GM21360 (cell line): ENCODE results near the gene RPL19.
A peak's percentile ranks its signal among the peaks of the same experiment; 100 is the strongest.
"Not testable (repeated sequence)": the region's sequence is repeated elsewhere in the genome, so short reads cannot be mapped to it uniquely, and the experiment has no call there.

ENCODE experiments used
- ATAC-seq: cut with Tn5 transposase; IDR thresholded peaks from one replicate; pipeline ENCODE4 v1.9.1; 2021; ENCODE audit warnings: mild to moderate bottlenecking, moderate library complexity; ENCODE audit not compliant: unreplicated experiment

The RPL19 gene

DNA sequence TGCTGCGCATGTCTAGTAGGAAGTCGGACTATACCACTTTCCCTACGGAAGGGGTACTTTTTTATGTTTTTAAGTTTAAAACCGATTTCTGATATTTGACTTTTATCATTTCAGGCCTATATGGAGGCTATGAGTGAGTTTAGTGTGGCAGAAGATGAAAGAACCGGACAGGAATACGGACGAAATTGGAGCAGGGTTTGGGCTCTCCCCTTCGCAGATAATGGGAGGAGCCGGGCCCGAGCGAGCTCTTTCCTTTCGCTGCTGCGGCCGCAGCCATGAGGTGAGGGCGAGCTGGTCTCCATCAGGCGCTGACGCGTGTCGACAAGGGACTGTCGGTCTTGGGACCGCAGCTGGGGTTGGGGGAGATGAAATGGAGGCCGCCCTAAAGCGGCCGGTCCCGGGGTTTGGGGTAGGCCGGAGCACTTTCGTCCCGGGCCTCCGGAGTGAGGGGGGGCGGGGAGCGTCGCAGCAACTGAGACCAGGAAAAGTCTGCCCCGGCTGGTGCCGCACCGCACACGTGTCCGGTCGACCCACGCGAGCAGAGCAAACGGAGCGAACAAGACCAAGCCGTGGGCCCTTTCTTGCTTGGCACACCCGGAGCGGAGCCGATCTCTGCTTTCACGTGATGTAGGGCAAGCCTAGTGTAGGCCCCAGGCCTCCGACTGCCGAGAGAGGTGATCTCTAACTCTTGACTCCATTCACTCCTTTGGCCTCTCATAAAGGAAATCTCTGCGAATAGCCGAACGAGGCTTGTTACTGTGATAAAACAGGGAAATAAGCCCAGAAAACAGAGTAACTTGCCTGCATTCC, at the start of gene RPL19:
TSS of gene RPL19 (plus strand) at position 214 of the 810 bp plus-strand sequence. CDS start at position 276, 62 bp downstream.
- ATAC-seq: peak; percentile 47

DNA sequence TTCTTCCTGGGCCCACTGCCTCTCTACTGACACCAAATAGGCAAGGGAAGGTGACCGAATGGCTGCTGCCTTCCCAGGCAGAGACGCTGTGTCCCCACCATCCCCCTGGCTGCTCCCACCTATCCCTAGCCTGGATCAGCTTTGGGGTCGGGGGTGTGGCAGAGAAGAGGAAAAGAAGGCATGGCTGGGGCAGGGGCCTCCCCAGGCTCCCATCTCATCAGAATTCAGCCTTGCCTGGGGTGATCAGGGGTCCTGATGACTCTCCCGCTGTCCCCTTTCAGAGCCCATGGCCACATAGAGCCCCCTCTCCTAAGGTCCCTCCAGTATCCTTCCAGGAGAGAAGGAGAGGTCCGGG, 49.3 kb upstream of the RPL19 start:
- no peak for ATAC-seq

DNA sequence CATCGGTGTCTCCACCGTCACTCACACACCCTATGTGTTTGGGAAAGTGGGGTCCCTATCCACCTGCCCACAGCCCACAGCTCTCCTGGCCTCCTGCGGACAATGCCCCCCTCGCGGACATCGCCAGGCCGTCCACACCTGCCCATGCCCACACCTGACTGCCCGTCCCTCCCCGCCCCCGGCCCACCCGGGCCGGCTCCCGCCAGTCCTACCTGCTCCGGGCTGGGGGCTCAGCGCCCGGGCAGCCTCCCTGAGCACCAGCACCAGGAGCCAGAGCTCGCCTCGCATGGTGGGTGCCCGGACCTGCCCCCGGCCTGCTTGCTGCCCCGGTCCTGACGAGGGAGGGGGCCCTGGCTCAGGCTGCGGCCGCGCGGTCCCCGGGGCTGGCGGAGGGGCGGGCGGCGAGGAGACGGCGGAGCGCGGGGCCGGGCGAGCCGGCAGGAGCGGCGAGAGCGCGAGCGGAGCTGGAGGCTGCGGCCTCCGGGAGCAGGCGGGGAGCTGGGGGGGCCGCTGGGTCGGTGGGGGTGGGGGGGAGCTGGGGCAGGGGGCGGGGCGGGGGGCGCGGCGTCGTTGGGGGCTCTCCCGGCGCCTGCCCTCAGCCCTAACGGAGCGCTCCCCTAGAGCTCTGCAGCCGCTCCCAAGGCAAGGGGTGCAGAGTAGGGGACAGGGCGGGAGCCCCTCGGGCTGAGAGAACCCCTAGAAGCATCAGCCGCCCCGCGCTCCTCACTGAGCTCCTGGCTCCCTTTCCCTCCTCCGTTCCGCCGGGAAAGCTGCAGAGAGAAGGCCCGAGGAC, 48.7 kb upstream of the RPL19 start, which contains the start of gene PLXDC1:
TSS of gene PLXDC1 (minus strand) at position 488 of the 793 bp plus-strand sequence. CDS start at position 288, 200 bp downstream.
- ATAC-seq: no peak

DNA sequence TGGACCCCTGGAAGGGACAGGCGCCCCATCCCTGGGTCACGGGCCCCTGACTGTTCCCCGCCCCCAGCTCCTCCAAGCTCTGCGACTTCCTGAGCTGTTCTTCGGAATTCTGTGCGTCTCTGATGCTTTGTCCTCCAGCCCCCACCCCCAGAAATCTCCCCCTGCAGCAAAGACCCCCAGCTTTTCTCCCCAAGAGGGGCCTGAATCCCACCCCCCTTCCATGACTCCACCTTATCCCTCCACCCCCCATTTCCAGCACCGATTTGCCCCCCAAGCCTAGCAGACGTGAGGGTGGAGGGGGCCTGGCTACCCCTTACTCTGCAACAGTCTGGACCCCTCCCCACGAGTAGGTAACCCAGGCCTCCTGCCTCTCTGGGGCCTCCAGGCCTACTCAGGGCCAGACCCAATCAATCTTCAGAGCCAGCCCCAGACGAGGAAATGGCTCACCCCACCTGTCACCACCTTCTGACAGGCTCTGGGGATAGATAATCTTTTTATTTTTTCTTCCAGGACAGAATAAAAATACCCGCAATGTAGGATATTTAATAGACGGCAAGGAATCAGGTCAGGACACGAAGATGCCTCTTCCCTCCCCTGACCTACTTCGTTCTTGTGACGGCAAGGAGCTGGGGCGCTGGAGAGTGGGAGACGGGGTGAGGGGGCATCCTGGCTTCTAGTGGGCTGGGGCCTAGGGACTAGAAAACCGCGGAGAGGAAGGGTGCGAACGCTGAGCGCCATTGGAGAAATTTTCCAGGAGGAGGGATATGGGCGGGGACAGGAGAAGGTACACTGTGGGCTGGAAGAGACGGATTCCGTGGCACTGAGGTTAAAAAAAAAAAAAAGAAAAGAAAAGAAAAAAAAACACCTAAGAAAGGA, 47.9 kb upstream of the RPL19 start:
- ATAC-seq: no peak

DNA sequence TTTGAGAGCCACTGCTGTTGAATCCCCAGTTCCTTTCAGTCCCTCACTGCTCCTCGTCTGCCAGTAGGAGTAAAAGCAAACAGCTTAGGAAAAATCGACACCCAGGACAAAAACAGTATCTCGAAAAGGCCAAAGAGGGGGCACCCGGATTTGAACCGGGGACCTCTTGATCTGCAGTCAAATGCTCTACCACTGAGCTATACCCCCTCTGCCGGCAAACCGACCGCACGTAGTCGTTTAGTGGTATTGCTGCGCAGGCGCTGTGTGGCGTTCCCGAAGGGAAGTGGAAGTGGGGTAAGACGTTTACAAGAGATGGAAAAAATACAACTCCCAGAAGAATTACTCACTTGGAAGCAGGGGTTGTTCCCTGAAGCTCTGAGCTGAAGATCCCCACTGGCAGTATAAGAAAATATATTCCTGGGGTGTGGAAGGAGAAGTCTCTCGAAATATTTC, 46.5 kb upstream of the RPL19 start:
- ATAC-seq: peak; percentile 40

DNA sequence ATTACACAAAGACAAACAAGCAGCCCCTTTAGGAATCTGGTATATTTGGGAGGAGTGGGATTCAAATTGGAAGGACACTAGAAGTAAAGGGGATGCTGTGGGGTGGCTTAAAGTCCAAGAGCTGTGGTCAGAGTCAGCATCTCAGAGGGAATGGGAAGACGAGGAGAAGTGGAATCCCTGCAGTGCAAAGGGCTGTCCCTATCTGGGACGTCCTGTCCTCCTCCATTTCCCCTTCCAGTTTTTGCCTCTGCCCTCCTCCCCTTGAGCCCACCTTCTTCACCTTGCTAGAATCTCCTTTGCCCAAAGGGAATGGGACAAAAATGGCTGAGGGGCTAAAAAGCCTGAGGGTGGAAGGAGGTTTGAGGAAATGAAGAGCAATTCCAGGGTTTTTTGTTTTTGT, 44.4 kb upstream of the RPL19 start:
- ATAC-seq: no peak

DNA sequence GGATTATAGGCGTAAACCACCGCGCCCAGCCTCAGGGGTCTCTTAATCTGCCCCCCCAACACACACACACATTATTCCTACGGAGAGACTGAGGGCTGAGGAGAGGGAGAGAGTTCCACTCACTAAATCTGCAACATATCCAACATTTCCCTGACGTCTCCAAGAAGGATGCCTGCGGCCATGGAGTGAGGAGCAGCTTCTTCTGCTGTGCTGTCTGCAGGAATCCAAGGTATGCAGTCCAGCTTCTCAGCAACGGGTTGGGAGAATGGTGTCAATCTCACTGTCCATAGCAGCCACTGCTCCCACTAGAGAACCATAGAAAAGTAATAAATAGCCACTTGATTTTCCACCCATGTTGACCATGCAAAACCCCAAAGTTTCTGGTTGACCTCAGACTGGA, 43.6 kb upstream of the RPL19 start:
- no peak for ATAC-seq

DNA sequence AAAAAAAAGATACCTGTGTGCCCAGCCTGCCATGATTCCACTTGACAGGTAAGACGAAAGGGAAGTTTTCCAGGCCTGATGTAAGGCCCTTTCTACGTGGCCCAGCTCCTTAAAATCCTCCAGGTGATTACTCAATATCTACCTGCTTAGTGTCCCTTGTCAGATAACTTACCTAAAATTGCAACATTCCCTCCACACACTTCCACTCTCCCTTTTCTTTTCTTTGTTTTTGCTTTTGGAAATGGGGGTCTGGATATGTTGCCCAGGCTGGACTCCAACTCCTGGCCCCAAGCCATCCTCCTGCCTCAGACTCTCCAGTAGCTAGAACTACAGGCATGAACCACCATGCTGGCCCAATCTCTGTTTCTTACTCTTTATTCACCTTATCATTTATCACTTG, 41.5 kb upstream of the RPL19 start:
- no peak for ATAC-seq

DNA sequence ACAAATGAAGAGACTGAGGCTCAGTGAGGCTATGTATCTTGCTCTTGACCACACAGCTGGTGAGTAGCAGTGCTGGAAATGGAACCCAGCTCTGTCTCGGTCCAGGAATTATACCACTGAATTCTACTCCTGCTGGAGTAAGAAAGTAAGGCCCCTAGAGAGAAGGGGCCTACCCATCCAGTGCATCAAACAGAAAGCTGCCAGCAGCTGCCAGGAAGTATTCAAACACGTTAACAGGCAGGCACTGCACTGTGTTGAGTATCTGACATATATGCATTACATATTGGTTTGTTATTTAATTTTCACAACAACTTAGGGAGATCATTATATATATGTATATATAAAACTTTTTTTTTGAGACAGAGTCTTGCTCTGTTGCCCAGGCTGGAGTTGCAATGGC, 38.1 kb upstream of the RPL19 start:
- no peak for ATAC-seq

DNA sequence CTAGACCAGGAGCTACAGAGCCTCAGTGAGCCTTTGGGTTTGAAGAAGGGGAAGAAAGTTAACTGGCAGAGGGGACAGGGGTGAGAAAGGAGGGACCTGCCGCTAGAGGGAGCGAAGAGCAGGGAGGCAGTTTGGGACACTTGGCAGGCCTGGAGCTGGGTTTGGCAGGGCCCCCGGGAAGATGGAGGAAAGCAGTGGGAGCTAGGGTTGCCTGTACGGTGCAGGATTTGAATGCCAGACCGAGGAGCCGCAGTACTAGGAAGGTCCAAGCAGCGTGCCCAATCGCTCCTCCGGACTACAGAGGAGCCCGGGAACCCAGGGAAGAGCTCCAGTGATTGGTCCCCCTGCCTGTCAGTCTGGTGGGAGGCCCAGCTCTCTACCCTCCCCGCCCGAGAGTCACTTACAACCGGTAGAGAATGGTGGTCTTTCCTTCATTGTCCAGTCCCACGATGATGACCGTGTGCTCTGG, 35.4 kb upstream of the RPL19 start:
- ATAC-seq: no peak

DNA sequence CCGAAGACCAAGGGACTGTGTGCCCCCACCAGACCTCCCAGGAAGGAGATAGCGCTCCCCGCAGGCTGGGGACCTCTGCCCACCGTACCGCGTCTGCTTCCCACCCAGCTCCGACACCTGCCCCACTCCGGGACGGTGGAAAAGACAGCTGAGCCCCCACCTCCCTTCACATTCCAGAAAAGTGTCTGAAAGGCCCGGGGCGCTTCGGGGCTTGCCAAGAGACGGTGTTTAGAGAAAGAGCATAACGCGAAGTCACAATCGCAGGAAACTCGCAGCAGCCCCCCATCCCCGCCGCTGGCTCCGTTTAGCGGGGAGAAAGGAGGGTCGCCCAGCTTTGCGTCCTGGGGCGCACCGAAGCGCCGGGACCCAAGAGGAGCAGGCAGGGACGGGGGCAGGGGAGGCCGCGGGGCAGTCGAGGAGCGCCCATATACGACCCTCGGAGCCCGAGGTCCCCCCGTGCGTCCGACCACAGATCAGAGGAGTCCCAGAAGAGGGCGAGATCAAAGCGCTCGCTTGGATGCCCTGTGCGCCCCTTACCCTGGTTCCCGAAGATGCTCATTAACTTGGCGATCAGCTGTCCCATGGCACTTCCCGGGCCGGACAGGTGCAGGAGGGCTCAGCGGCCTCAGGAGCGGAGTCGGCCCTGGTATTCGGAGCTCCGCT, 34.8 kb upstream of the RPL19 start:
- ATAC-seq: no peak

DNA sequence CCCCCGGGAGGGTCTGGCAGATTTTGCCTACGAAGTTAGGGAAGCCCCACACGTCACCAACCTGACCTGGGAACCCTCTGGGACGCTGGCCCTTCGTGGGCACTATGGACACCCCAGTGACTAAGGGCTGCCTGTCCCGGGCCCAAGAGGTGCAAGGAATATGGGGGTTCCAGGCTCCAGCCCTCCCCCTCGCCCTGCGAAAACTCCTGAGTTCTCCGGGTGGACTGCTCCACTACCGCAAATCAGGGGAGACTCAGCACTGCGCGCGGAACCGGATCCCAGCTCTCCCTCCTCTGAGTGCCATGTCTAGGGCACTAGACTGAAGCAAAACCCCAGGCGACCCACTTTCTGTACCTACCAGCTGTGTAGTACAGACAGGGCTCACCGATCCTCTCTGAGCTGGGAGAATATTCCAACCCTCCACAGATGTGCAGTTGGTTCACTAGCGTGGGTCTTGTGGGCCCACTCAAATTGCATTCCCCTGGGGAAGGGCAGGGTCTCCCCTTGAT, 34.2 kb upstream of the RPL19 start, which contains the start of gene ARL5C:
TSS of gene ARL5C (minus strand) at position 321 of the 509 bp plus-strand sequence. CDS start 401 bp downstream, outside the sequence.
- no peak for ATAC-seq

DNA sequence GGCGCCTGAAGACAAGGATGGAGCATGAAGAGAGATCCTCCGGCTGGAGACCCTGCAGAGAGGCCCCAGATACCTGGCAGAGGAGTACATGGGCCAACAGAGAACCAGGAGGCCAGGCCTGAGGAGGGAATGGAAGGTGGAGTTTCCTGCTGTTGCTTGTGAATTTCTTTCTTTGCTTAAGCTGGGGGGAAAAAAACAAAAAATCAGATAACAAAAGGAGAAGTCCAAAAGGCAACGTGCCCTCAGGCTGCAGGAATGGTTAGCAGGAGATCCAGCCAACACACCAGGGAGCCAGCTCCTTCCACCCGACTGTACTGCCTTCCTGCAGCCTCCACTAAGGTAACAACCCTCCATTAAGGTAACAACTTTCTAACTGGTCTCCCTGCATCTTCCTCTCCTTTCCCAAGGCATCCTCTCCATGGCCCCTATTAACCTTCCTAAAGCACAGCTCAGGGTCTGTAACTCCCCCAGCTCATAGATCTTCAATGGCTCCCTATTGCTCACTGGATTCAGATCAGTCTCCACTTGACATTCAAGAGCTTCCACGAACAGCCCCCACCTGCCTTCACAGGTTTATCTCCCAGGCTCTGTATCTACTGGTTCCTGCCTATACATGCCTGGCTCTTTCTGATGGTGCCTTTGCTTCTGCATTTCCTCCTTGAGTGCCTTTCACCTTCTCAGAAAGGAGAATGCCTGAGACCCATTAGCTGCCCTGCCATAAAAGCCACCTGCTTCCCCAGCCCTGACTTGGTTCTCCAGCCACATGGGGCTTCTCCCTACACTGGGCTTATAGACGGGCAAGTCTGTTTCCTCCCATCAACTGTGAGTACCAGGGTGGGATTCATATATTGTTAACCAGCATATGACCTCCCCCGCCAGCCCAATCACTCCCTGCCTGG, 33.4 kb upstream of the RPL19 start:
- no peak for ATAC-seq

DNA sequence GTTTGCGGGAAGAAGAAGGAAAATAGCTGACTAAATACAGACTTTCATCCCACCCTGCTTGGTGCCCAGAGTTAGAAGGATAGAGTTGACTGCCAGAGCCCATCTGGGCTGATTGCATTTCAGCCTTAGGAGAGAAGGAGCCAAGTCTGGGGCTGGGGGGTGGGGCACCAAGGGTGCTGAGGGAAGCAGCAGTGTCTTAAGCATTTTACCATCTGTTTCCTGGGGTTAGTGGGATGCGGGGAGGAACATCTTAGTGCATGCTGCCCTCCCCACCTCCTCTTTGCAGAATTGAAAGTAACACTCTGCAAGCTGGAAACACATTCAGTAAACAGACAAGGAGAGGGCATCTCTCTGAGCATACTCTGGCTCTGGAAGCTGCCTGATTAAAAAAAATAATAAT, 32.6 kb upstream of the RPL19 start:
- no peak for ATAC-seq

DNA sequence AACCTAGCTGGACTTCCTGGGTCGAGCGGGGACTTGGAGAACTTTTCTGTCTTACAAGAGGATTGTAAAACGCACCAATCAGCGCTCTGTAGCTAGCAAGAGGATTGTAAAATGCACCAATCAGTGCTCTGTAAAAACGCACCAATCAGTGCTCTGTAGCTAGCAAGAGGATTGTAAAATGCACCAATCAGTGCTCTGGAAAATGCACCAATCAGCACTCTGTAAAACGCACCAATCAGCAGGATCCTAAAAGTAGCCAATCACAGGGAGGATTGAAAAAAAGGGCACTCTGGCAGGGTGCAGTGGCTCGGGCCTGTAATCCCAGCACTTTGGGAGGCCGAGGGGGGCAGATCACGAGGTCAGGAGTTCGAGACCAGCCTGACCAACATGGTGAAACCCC, 31.6 kb upstream of the RPL19 start:
- ATAC-seq: not testable (repeated sequence)

DNA sequence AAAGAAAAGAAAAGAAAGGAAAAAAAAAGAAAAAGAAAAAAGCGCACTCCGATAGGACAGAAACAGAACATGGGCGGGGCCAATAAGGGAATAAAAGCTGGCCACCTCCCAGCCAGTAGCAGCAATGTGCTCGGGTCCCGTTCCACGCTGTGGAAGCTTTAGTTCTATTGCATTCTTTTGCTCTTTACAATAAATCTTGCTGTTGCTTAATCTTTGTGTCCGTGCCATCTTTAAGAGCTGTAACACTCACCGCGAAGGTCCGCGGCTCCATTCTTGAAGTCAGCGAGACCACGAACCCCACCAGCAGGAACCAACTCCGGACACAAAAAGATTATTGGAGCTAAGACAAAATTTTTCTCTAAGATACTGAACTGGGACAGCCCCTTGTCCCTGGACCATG, 31.0 kb upstream of the RPL19 start:
- ATAC-seq: no peak

DNA sequence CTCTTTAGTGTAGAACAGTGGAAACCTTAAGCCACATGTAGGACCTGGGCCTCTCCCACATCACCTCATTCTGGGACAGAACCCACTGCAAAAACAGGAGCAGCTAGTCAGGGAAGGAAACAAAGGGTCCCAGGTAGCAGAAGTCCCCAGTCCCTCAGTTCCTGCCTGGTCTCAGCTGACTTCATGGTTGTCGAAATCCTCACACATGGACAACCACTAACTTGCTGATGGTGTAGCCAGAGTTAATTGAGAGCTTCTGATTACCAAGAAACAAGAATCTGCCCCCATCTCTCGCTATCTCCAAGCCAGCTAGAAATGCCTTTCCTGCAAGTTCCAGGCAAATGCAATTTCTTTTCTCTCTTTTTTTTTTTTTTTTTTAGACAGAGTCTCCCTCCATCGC, 30.6 kb upstream of the RPL19 start:
- ATAC-seq: no peak

DNA sequence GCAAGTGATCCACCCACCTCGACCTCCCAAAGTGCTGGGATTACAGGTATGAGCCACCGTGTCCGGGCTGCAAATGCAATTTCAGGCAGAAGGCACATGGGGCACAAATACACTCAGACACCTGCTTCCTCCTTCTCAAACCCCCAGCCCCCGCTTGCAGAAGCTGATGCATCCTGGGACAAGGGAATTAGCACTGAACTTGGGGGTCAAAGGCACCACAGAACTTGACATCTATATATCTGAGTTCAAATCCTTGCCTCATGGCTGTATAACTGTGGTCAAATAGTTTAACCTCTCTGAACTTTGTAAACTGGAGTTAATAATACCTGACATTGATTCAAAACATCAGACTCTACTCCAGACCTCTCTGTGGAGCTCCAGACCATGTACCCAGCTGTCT, 30.0 kb upstream of the RPL19 start:
- no peak for ATAC-seq

DNA sequence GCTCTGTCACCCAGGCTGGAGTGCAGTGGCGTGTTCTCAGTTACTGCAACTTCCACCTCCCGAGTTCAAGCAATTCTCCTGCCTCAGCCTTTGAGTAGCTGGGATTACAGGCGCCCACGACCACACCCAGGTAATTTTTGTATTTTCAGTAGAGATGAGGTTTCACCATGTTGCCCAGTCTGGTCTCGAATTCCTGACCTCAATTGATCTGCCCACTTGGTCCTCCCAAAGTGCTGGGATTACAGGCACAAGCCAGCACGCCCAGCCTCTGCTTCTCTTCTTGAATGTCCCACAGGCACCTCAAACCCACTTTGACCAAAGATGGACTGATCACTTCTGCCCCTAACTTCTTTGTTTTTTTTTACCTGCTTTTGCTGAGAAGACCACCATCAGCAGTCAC, 29.5 kb upstream of the RPL19 start:
- no peak for ATAC-seq
